Endothelial cell (in vitro differentiated cells): ENCODE results near the gene NRXN3. TPM values are rescaled to one million over a fixed set of nuclear protein-coding genes. Genes with fewer than 3 reads are reported as not detected.

Experiments
- DNase-seq: peaks from one replicate; pipeline ENCODE4 v3.0.0; 2021; ENCODE audit warnings: low spot score
- H3K27ac Mint-ChIP-seq: one replicate; pipeline ENCODE4 v1.8.0; 2021; ENCODE audit warnings: mixed read lengths, inconsistent platforms; ENCODE audit not compliant: unreplicated experiment
- H3K27me3 Mint-ChIP-seq: one replicate; pipeline ENCODE4 v1.8.0; 2021; ENCODE audit warnings: mild to moderate bottlenecking, moderate library complexity, mixed read lengths, inconsistent platforms; ENCODE audit not compliant: unreplicated experiment
- H3K36me3 Mint-ChIP-seq: one replicate; pipeline ENCODE4 v1.8.0; 2021; ENCODE audit warnings: mild to moderate bottlenecking, low read depth, mixed read lengths, inconsistent platforms; ENCODE audit not compliant: unreplicated experiment
- H3K4me1 Mint-ChIP-seq: one replicate; pipeline ENCODE4 v1.8.0; 2021; ENCODE audit warnings: mild to moderate bottlenecking, mixed read lengths, inconsistent platforms; ENCODE audit not compliant: unreplicated experiment
- H3K4me3 Mint-ChIP-seq: one replicate; pipeline ENCODE4 v1.8.0; 2021; ENCODE audit warnings: mild to moderate bottlenecking, mixed read lengths, inconsistent platforms; ENCODE audit not compliant: unreplicated experiment
- H3K9me3 Mint-ChIP-seq: one replicate; pipeline ENCODE4 v1.8.0; 2021; ENCODE audit warnings: mixed read lengths, inconsistent platforms; ENCODE audit not compliant: unreplicated experiment
- total RNA-seq: library from RNA; stranded (reverse); fragmentation: NEBNext Ultra II Directional; extraction: Animal tissue kit (Norgen Biotek cat#: 25700); gene quantifications from one replicate; pipeline ENCODE4 v1.2.1, GENCODE V29; 2021; ENCODE audit not compliant: unreplicated experiment
- TF ChIP-seq, protein P1 (sequence below): fragments of 200-600 bp; sonication (generic); IDR thresholded peaks from one replicate; pipeline ENCODE4 v1.5.0; 2021; ENCODE audit warnings: antibody characterized with exemption; ENCODE audit not compliant: unreplicated experiment

Gene NRXN3
- total RNA-seq, 1 donor from 2014 or later = 2.3 TPM

DNA sequence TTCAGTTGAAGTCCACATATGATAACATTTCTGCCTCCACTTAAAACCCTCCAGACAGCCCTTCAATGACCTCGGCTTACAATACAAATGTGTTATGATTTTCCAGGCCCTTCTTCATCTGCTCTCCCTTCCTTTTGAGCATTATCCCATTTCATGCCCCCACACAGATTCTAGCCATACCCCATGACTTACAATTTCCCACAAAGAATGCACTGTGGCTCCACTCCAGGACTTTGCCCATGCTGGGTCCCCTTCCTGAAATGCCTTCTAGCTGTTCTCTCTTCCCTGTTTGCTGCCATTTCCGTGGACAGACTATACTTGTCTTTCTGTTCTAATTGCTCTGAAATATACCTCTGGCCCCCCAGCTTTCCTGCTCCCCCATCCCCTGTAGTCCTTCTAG is 1078.0 kb downstream of the NRXN3 start:
- H3K36me3 Mint-ChIP-seq = no peaks in the 10 kb centered on the region
- no peak overlapping the region for H3K27ac Mint-ChIP-seq
- H3K4me1 Mint-ChIP-seq = no peaks in the 10 kb centered on the region
- H3K27me3 Mint-ChIP-seq = no peaks in the 10 kb centered on the region
- no peaks in the 10 kb centered on the region for H3K9me3 Mint-ChIP-seq
- TF ChIP-seq, protein P1, sequence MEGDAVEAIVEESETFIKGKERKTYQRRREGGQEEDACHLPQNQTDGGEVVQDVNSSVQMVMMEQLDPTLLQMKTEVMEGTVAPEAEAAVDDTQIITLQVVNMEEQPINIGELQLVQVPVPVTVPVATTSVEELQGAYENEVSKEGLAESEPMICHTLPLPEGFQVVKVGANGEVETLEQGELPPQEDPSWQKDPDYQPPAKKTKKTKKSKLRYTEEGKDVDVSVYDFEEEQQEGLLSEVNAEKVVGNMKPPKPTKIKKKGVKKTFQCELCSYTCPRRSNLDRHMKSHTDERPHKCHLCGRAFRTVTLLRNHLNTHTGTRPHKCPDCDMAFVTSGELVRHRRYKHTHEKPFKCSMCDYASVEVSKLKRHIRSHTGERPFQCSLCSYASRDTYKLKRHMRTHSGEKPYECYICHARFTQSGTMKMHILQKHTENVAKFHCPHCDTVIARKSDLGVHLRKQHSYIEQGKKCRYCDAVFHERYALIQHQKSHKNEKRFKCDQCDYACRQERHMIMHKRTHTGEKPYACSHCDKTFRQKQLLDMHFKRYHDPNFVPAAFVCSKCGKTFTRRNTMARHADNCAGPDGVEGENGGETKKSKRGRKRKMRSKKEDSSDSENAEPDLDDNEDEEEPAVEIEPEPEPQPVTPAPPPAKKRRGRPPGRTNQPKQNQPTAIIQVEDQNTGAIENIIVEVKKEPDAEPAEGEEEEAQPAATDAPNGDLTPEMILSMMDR = no peak
- DNase-seq = no peak
- H3K4me3 Mint-ChIP-seq = no peak overlapping the region

DNA sequence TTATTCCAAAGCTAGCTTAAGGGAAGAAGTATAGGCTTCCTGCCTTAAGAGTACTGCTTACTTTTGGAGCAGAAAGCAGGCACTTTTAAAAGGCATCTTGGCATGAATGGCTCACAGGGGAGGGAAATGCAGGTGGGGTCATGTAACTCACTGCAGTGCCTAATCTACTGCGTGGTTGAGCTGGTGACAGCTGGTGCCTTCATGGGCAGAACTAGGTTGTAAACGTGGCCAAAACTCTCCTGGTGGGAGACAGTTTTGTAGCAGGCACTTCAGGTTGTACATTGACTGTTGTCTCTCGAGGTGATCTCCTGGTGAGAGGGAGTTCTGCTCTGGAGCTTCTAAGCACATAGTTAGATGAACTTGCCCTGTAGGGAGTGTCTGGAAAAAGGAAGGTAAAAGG is 1078.6 kb downstream of the NRXN3 start:
- H3K36me3 Mint-ChIP-seq = no peaks in the 10 kb centered on the region
- no peak overlapping the region for H3K4me3 Mint-ChIP-seq
- TF ChIP-seq, protein P1 = no peak
- no peak for DNase-seq
- no peaks in the 10 kb centered on the region for H3K9me3 Mint-ChIP-seq
- H3K27me3 Mint-ChIP-seq = no peaks in the 10 kb centered on the region
- no peak overlapping the region for H3K27ac Mint-ChIP-seq
- no peaks in the 10 kb centered on the region for H3K4me1 Mint-ChIP-seq

DNA sequence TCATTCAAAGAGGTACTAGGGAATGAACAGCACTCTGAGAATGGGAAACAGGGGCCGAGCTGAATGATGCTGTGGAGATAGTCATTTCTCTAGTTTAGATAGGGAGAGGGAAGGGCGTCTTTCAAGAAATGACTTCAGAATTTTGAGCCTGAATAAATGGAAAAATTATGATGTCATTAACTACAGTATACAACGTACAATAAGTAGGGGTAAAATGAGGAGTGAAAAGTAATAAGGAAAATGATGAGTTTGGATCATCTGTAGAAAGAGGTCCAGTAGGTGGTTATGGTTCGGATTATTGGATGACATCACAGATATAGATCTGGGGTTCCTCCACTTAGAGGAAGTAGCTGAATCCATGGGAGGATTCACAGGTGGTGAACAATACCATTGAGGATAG is 1081.1 kb downstream of the NRXN3 start:
- Mint-ChIP-seq H3K9me3 (no peaks in the 10 kb centered on the region), H3K4me3 (no peak overlapping the region), H3K4me1 (no peaks in the 10 kb centered on the region), H3K27ac (no peak overlapping the region), H3K36me3 (no peaks in the 10 kb centered on the region), H3K27me3 (no peaks in the 10 kb centered on the region)
- no peak for DNase-seq
- TF ChIP-seq, protein P1 = no peak

DNA sequence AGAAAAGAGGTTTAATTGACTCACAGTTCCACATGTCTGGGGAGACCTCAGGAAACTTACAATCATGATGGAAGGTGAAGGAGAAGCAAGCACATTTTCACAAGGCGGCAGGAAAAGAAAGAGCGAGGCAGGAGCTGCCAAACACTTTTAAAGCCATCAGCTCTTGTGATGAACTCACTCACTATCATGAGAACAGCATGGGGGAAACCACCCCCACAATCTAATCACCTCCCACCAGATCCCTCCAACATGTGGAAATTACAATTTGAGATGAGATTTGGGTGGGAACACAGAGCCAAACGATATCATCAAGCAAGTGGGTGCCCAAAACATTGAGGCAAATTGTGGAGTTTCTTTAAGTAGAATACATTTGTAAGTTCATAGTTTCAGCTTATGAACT is 1083.4 kb downstream of the NRXN3 start:
- Mint-ChIP-seq H3K27me3 (no peaks in the 10 kb centered on the region), H3K9me3 (no peaks in the 10 kb centered on the region), H3K27ac (no peak overlapping the region), H3K36me3 (no peaks in the 10 kb centered on the region), H3K4me3 (no peak overlapping the region), H3K4me1 (no peaks in the 10 kb centered on the region)
- no peak for DNase-seq
- TF ChIP-seq, protein P1 = no peak

DNA sequence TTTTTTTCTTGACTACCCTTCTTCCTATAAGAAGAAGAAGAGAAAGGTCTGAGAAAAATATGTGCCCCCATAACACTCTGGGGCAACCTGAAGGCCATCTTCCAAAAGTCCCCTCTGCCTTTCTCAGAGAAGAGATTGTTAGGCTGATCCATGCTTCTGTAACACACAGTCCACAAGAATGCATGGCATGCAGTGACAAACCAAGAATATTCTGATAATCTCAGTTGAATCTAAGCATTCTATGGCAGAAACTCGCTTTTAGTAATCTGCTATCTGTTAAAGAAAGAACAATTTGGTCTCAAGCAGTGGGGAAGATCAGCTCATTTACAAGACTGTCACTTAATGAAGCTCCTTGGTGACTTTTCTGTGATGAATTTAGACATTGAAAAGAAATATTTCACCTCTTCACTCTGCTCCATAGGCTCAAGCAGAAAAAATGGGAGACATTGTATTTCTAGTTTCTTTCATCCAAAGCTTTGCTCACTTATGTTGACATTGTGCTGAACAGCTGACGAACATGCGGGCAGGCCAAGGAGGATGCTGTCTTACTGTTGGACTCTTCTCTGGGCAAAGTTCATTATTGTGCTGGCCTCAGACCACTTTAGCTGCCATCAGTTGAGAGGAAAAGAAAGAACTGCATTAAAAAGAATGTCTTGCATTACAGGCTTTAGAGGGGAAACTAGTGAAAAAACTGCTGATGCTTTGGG is 1084.0 kb downstream of the NRXN3 start:
- Mint-ChIP-seq H3K27ac (no peak overlapping the region), H3K9me3 (no peaks in the 10 kb centered on the region), H3K4me3 (no peak overlapping the region), H3K27me3 (no peaks in the 10 kb centered on the region), H3K4me1 (no peaks in the 10 kb centered on the region), H3K36me3 (no peaks in the 10 kb centered on the region)
- DNase-seq = no peak
- TF ChIP-seq, protein P1 = no peak
